ENCODE measurements around the gene AR.

The AR gene

GRCh38 chrX:67749536-67749935 lies 205.7 kb downstream of the AR start:
- TF ChIP-seq CTCF (IDR thresholded peaks at IDR 0.05; ENCODE audit: low read depth, low read length), result no peak
- H3K4me3 ChIP-seq (replicated peaks in 1 of 2; ENCODE audit: low read depth in 2 of 2, low read length in 2 of 2), result no peak overlapping the region
- no peak for DNase-seq (ENCODE audit: low read depth in 2 of 2)

GRCh38 chrX:67750694-67751093 lies 206.9 kb downstream of the AR start:
- no peak overlapping the region for H3K4me3 ChIP-seq (replicated peaks in 1 of 2; ENCODE audit: low read depth in 2 of 2, low read length in 2 of 2)
- no peak for DNase-seq (ENCODE audit: low read depth in 2 of 2)
- no peak for TF ChIP-seq CTCF (IDR thresholded peaks at IDR 0.05; ENCODE audit: low read depth, low read length)

GRCh38 chrX:67759018-67759417 lies 215.2 kb downstream of the AR start:
- no peak overlapping the region for H3K4me3 ChIP-seq (replicated peaks in 1 of 2; ENCODE audit: low read depth in 2 of 2, low read length in 2 of 2)
- TF ChIP-seq CTCF (IDR thresholded peaks at IDR 0.05; ENCODE audit: low read depth, low read length), result no peak
- no peak for DNase-seq (ENCODE audit: low read depth in 2 of 2)

- no peak overlapping the region for H3K4me3 ChIP-seq (replicated peaks in 1 of 2; ENCODE audit: low read depth in 2 of 2, low read length in 2 of 2)
- no peak for DNase-seq (ENCODE audit: low read depth in 2 of 2)
- TF ChIP-seq CTCF (IDR thresholded peaks at IDR 0.05; ENCODE audit: low read depth, low read length), result no peak
These were observed 233.3 kb downstream of the AR start for GRCh38 chrX:67777148-67777547.

GRCh38 chrX:67779099-67779498 lies 235.3 kb downstream of the AR start:
- DNase-seq (ENCODE audit: low read depth in 2 of 2), result no peak
- TF ChIP-seq CTCF (IDR thresholded peaks at IDR 0.05; ENCODE audit: low read depth, low read length), result no peak
- H3K4me3 ChIP-seq (replicated peaks in 1 of 2; ENCODE audit: low read depth in 2 of 2, low read length in 2 of 2), result no peak overlapping the region
